GM21515 (cell line): Measurements from ENCODE around the gene KDM4C.

Experiments used
- ATAC-seq: cut with Tn5 transposase; IDR thresholded peaks from one replicate; pipeline ENCODE4 v1.9.1; 2021; ENCODE audit not compliant: unreplicated experiment

Gene KDM4C

GRCh38 chr9:7089406-7090193, 331.8 kb downstream of the KDM4C start:
- ATAC-seq = no peak

DNA sequence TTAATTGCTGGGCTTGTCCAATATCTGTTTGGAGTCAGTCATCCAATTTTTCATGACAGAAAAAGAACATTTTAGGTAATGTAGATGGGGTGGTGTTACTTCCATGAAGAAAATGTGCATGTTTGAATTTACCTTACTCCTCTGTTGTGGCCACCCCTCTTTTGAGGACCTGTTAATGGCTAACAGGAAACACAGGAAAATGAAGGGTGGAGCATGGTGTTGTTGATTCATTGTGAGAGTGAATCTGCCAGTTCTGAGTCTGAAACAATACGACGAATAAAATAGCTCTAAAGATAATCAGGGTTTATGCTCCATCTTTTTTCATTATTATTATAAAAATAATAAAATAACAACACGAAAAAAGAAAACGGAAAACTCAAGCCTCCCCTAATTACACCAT, 335.3 kb downstream of the KDM4C start:
- ATAC-seq = no peak

DNA sequence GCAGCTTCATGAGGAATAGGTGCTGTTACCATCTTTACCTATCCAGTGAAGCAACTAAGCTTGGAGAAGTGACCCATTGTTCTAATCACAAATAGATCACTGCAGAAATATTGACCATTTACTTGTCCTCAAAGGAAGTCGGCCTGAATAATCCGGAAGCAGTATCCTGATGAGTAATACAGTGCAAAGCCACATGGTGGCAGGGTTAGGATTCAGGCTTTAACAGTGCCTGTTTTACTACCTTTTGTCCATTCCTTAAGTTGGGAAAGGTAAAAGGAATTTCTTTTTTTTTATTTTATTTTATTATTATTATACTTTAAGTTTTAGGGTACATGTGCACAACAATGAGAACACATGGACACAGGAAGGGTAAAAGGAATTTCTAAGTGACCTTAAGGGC, 336.3 kb downstream of the KDM4C start:
- ATAC-seq = no peak

GRCh38 chr9:7094576-7094975, 336.8 kb downstream of the KDM4C start:
- peak; percentile 23 for ATAC-seq

- peak; percentile 76 for ATAC-seq
Measured at GRCh38 chr9:7095058-7095457, 337.3 kb downstream of the KDM4C start.

DNA sequence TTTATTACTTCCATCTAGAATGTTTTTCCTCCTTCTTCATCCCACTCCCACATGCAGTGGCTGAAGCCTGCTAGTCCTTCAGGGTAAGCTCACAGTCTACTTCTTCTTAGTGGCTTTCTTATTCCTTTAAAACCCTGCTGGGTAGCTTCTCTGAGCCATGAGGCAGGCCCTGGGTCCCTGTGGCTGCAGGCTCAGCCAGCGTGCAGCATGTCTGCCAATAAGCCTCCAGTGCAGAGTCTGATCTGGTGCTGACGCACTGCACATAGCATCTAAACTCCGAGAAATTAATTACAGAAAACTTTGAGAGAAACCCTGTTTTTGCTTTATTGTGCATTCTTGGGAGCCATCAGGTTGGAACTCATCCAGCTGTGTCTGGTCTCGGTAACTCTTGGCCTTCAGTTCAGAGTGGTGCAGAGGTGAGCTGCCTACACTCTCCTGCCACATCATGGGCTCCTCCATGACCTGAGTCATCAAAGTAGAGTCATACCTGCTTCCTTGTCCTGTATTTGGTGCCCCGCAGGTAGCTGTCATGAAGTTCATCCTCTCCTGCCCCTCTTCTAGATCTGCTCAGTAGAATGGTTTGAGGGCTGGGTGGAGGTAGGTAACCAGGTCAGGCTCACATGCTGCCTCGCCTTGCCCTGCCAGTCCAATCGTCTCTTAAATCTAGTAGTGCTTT, 339.4 kb downstream of the KDM4C start:
- ATAC-seq = no peak

DNA sequence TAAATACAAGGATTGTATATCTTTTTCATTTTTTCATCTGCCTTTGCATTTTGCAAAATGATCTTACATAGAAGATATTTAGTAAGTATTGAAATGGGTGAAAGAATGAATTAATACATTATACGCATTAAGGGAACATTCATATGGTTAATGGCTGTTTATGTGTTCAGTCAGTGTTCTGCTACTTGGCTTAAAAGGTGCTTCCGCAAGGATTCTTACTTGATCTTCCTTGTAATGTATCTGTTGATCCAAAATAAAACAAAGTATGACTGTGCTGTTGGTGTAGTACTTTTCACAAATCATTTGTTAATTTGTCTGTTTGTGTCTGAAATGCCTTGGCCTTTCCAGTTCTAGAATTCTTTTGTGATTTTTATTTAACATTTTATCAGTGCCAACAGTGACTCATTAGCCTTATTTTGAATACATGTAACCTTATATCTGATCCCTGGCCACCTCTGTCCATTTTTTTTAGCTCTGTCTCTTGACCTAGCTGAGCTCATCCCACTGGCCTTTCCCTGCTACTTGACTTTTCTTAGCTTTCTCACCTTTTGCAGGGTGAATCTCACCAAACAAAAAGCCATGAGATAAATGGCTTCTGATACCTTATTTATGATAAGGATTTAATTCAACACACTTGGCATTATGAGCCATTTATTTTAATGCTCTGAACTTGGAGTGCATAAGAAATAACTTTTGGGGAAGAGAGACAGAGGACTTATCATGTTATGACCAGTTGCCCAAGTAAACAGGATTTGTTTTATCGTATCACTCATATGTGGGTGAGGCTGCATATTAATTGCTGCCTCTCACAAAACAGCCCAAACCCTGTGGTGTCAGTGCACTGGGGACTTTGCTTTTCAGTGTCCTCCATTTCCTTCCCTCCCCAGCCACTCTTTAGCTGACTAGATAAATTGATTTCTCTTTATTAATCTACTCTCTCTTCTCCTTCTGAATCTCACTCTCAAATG, 340.3 kb downstream of the KDM4C start:
- no peak for ATAC-seq

DNA sequence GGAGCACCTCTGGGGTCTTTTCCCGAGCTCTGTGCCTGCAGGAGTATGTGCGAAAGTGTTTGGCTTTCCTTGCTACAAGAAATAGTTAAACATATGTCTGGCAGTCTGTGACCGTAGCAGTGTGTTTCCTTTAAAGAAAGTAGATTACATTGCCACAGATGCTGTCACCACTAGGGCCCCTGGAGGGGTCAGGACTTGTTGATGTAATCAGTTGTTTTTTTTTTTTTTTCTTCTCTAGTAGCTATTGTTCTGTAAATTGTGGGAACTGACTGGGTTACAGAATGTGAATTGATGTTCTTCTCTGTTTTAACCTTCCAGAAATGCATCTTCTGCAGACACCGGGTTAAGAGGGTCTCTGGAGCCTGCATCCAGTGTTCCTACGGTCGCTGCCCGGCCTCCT, 345.6 kb downstream of the KDM4C start:
- no peak for ATAC-seq

GRCh38 chr9:7103771-7104170, 346.0 kb downstream of the KDM4C start:
- no peak for ATAC-seq

DNA sequence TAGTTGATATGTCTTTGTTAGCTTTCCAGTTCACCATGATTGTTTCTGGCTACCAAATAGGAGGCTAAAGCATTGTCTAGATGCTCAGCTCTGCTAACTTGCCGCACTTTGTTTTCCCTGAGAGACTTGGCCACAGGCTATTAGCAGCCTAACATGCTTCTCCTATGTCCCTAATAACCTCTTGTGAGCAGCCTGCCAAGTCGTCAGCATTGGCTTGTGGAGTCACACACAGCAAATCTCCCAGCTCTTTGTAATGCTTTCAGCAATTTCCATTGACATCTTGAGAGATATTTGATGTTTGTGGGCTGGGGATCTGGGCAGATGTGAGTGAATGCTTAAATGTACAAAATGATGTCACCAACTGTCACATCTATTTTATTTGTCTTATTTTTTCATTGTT, 346.9 kb downstream of the KDM4C start:
- ATAC-seq = no peak

GRCh38 chr9:7105095-7105494, 347.3 kb downstream of the KDM4C start:
- ATAC-seq = no peak

GRCh38 chr9:7108936-7109335, 351.2 kb downstream of the KDM4C start:
- no peak for ATAC-seq

GRCh38 chr9:7111413-7111812, 353.6 kb downstream of the KDM4C start:
- no peak for ATAC-seq

DNA sequence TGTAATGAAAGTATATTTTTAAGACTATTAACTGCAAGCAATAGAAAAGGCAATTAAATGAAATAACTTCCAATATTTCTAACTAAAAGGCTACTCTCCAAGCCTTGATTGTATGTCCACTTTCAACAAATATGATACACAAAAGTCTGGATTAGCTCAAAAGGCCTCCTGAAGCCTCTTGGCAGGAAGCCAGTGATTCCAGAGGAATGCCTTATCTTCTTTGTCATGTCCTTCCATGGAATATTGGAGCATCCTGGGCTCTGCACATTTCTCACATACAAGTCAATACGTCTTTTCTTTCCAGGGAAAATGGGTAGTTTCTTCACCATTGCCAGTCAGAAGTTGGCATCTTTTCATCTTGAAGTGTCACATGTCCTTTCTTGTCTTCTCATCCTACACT, 357.8 kb downstream of the KDM4C start:
- no peak for ATAC-seq

DNA sequence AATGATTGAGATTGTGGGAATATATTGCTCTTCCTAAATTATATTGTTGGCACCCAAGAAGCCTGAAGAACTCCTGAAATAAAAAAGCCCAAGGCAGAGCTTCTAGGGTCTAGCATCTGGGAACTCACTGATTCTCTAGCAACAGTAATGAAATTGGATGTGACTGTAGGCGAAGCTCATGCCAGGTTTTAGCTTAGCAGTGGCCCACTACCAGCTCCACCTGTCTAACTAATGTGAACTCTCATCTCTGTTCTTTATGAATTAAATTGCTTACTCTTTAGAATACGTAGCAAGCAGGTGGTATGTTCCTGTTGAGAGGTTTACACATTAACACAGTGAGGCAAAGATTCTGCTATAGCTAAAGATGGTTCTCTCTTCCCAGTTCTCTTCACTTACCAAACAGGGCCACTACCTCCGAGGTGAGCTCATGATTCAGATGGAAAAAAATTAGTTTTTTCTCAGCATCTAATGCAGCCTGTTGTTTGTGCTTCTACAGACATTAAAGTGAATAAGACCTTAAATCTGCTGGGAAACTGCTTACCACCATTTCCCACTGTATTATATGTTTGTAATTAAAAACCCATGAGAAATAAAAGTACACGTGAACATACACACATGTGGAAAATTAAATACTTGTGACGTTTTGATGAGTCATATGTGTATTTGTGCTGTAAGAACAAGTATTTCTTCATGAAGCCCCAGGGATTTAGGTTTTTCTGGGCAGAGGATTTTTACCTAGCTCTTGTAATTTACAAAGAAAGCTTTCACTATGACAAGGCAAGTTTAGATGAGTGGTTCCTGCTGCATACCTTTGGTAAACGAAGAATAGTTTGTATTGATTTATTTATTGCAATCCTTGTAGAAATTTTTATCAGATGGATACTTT, 360.1 kb downstream of the KDM4C start:
- peak; percentile 54 for ATAC-seq

- peak; percentile 35 for ATAC-seq
Measured at GRCh38 chr9:7118633-7119032, 360.9 kb downstream of the KDM4C start.

GRCh38 chr9:7119612-7120011, 361.8 kb downstream of the KDM4C start:
- no peak for ATAC-seq

- ATAC-seq = peak; percentile 44
Measured at GRCh38 chr9:7121055-7121454, 363.3 kb downstream of the KDM4C start.

GRCh38 chr9:7121664-7122063, 363.9 kb downstream of the KDM4C start:
- no peak for ATAC-seq

GRCh38 chr9:7123743-7124142, 366.0 kb downstream of the KDM4C start:
- no peak for ATAC-seq
